Stomach (tissue), 9 donors: ENCODE data around the gene SH3BP5. TPM values are rescaled to one million over a fixed set of nuclear protein-coding genes. Genes with fewer than 3 reads are reported as not detected.
"Not testable (repeated sequence)": the region's sequence is repeated elsewhere in the genome, so short reads cannot be mapped to it uniquely, and the experiment has no call there.

ENCODE experiments used
- DNase-seq, 2 donors: peaks; one replicate each; pipeline versions ENCODE4 v3.0.0 to v3.0.0-alpha.2; 2013 to 2019
- H3K27ac ChIP-seq, 5 donors: fragments of 200-600 bp in 4 of 5; sonication (generic) in 4 of 5; one replicate each; pipeline ENCODE4 v1.5.1; 2013 to 2019; ENCODE audit warnings: mild to moderate bottlenecking in 1 of 5, moderate library complexity in 1 of 5
- H3K27me3 ChIP-seq, 3 donors: fragments of 200-600 bp; sonication (generic); one replicate each; pipeline ENCODE4 v1.5.1; 2017 to 2019; ENCODE audit warnings: mixed run types in 1 of 3
- H3K36me3 ChIP-seq, 4 donors: fragments of 200-600 bp; sonication (generic); 1 replicate in 3 of 4; 2 replicates in 1 of 4; pipeline ENCODE4 v1.5.1; 2016 to 2019
- H3K4me1 ChIP-seq, 4 donors: fragments of 200-600 bp; sonication (generic); one replicate each; pipeline ENCODE4 v1.5.1; 2016 to 2019
- H3K4me3 ChIP-seq, 4 donors: fragments of 200-600 bp; sonication (generic) in 3 of 4; one replicate each; pipeline ENCODE4 v1.5.1; 2016 to 2019; ENCODE audit warnings: mild to moderate bottlenecking in 1 of 4
- H3K9me3 ChIP-seq, 4 donors: fragments of 200-600 bp; sonication (generic); one replicate each; pipeline ENCODE4 v1.5.1; 2016 to 2019
- EP300 ChIP-seq: sonication (generic); formaldehyde crosslinking; IDR thresholded peaks from one replicate; pipeline ENCODE4 v1.6.1; 2017; ENCODE audit warnings: antibody characterized with exemption
- POLR2A ChIP-seq, 4 donors: fragments of 450-650 bp; IDR thresholded peaks; one replicate each; pipeline ENCODE4 v1.6.1; 2016; ENCODE audit warnings: antibody characterized with exemption in 4 of 4, control low read depth in 2 of 4, mild to moderate bottlenecking in 1 of 4, moderate library complexity in 1 of 4
- POLR2AphosphoS5 ChIP-seq, 3 donors: sonication (generic); formaldehyde crosslinking; IDR thresholded peaks; one replicate each; pipeline ENCODE4 v1.6.1; 2016; ENCODE audit warnings: antibody characterized with exemption in 3 of 3
- WGBS, 5 donors: extraction: QIAGEN DNeasy Blood & Tissue Kit in 3 of 5; methylation state at CpG; one replicate each; pipeline versions ENCODE4 v1.1.5 to v1.1.7; 2013 to 2018; 5-methylcytosine and 5-hydroxymethylcytosine counted together
- intact Hi-C: fragments of 100-400 bp; cut with DNase I; formaldehyde crosslinking; loops from one replicate; pipeline ENCODE4 v1.15.1; 2023; ENCODE audit warnings: low total_unique reads
- polyA plus RNA-seq, 3 donors: library from polyadenylated mRNA; stranded (reverse); fragments of 200-250 nt; gene quantifications; one replicate each; pipeline ENCODE4 v1.2.3, GENCODE V29; 2013
- total RNA-seq, 5 donors: library from RNA; depleted of rRNA; stranded (reverse); fragments of >200 nt; gene quantifications; one replicate each; pipeline versions ENCODE4 v1.1.0 to v1.2.3, GENCODE V29; 2014 to 2016
- TF ChIP-seq, protein P1 (sequence below), 7 experiments: fragments of 450-650 bp in 4 of 7; fragments of 200-600 bp in 3 of 7; sonication (generic) in 3 of 7; IDR thresholded peaks; one replicate each; pipeline ENCODE4 v1.5.1; 2016 to 2019; ENCODE audit warnings: antibody characterized with exemption in 7 of 7, control low read depth in 2 of 7, mild to moderate bottlenecking in 1 of 7
- donor health status: healthy with polysubstance abuse.
- donor health status: Bipolar disorder and iron deficiency.
- donor health status: healthy.

SH3BP5 gene
- total and polyA plus RNA-seq, 8 donors, result 1.8 to 43.7 (median 18.9) TPM

- no peaks in the 10 kb centered on the region for H3K4me1 ChIP-seq
- H3K9me3 ChIP-seq, result peaks cover 2 to 10% (median 9%) of the 10 kb centered on the region in 4 donors
- DNase-seq, result no peak
- H3K27ac ChIP-seq, result no peak overlapping the region
- H3K27me3 ChIP-seq, result no peaks in the 10 kb centered on the region
- 68 to 84% (median 83%) methylated on average over 2 of the region's 2 CpGs for WGBS, 5 donors
- H3K36me3 ChIP-seq, result no peaks in the 10 kb centered on the region
- no peak overlapping the region for H3K4me3 ChIP-seq
- intact Hi-C loops, result no loop called here
- TF ChIP-seq POLR2AphosphoS5 (IDR thresholded peaks at IDR 0.05) (no peak), EP300 (no peak), POLR2A (IDR thresholded peaks at IDR 0.05) (no peak)
- TF ChIP-seq, protein P1, sequence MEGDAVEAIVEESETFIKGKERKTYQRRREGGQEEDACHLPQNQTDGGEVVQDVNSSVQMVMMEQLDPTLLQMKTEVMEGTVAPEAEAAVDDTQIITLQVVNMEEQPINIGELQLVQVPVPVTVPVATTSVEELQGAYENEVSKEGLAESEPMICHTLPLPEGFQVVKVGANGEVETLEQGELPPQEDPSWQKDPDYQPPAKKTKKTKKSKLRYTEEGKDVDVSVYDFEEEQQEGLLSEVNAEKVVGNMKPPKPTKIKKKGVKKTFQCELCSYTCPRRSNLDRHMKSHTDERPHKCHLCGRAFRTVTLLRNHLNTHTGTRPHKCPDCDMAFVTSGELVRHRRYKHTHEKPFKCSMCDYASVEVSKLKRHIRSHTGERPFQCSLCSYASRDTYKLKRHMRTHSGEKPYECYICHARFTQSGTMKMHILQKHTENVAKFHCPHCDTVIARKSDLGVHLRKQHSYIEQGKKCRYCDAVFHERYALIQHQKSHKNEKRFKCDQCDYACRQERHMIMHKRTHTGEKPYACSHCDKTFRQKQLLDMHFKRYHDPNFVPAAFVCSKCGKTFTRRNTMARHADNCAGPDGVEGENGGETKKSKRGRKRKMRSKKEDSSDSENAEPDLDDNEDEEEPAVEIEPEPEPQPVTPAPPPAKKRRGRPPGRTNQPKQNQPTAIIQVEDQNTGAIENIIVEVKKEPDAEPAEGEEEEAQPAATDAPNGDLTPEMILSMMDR (IDR thresholded peaks at IDR 0.05), result no peak
These were observed 23.8 kb upstream of the SH3BP5 start for GRCh38 chr3:15356176-15356575.

DNA sequence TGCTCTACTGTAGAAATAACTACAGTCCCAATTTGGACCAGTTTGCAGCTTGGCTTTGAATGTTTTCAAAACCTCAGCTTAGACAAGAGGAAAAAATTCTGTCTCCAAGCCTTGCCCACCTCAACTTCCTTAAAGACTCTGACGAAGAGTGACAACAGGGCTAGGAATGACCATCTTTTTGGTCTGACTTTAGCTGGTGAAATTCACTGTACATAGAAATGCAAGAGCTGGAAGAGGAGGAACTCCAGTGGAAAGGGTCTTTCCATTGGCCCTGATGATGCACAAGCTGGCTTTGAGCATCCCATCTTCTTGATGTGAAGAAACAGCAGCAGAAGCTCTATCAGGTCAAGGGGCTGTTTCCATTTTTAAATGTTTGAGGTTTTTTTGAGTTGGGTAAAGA lies 22.7 kb upstream of the SH3BP5 start:
- H3K4me1 ChIP-seq, result no peaks in the 10 kb centered on the region
- TF ChIP-seq POLR2A (IDR thresholded peaks at IDR 0.05) (no peak), EP300 (no peak), POLR2AphosphoS5 (IDR thresholded peaks at IDR 0.05) (no peak)
- TF ChIP-seq, protein P1 (IDR thresholded peaks at IDR 0.05), result no peak
- DNase-seq, result no peak
- H3K9me3 ChIP-seq, result peaks cover 2 to 16% (median 11%) of the 10 kb centered on the region in 4 donors
- no peak overlapping the region for H3K27ac ChIP-seq
- no peaks in the 10 kb centered on the region for H3K27me3 ChIP-seq
- no peak overlapping the region for H3K4me3 ChIP-seq
- WGBS, 5 donors, result 65 to 90% (median 86%) methylated on average over 1 of the region's 1 CpG
- intact Hi-C loops, result no loop called here
- no peaks in the 10 kb centered on the region for H3K36me3 ChIP-seq

- no peak for DNase-seq
- Histone ChIP-seq H3K4me1 (no peaks in the 10 kb centered on the region), H3K27me3 (no peaks in the 10 kb centered on the region), H3K27ac (no peak overlapping the region), H3K36me3 (no peaks in the 10 kb centered on the region), H3K9me3 (peaks cover 2 to 16% (median 11%) of the 10 kb centered on the region in 4 donors), H3K4me3 (no peak overlapping the region)
- intact Hi-C loops, result no loop called here
- no peak for TF ChIP-seq POLR2AphosphoS5 (IDR thresholded peaks at IDR 0.05)
- TF ChIP-seq, protein P1 (IDR thresholded peaks at IDR 0.05), result no peak
- TF ChIP-seq EP300, result no peak
- no peak for TF ChIP-seq POLR2A (IDR thresholded peaks at IDR 0.05)
- 75 to 94% (median 80%) methylated on average over 6 of the region's 6 CpGs for whole genome bisulfite sequencing, 5 donors
These were observed 22.1 kb upstream of the SH3BP5 start for GRCh38 chr3:15354485-15354884.

DNA sequence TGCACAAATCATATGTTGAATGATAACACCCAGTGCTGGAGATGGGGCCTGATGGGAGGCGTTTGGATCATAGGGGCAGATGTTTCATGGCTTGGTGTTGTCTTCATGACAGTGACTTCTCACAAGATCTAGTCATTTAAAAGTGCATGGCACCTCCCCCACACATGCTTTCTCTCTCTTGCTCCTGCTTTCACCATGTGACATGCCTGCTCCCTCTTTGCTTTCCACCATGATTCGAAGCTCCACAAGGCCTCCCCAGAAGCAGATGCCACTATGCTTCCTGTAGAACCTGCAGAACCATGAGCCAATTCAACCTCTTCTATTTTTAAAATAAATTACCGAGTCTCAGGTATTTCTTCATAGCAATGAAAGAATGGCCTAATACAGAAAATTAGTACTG lies 17.8 kb upstream of the SH3BP5 start:
- Histone ChIP-seq H3K9me3 (peaks cover 2 to 16% (median 11%) of the 10 kb centered on the region in 4 donors), H3K4me1 (no peaks in the 10 kb centered on the region), H3K27ac (no peak overlapping the region), H3K27me3 (no peaks in the 10 kb centered on the region), H3K4me3 (no peak overlapping the region), H3K36me3 (no peaks in the 10 kb centered on the region)
- no peak for DNase-seq
- 89 to 96% (median 92%) methylated on average over 3 of the region's 3 CpGs for WGBS, 5 donors
- intact Hi-C loops, result no loop called here
- TF ChIP-seq POLR2AphosphoS5 (IDR thresholded peaks at IDR 0.05), result no peak
- no peak for TF ChIP-seq EP300
- TF ChIP-seq, protein P1 (IDR thresholded peaks at IDR 0.05), result no peak
- TF ChIP-seq POLR2A (IDR thresholded peaks at IDR 0.05), result no peak

DNA sequence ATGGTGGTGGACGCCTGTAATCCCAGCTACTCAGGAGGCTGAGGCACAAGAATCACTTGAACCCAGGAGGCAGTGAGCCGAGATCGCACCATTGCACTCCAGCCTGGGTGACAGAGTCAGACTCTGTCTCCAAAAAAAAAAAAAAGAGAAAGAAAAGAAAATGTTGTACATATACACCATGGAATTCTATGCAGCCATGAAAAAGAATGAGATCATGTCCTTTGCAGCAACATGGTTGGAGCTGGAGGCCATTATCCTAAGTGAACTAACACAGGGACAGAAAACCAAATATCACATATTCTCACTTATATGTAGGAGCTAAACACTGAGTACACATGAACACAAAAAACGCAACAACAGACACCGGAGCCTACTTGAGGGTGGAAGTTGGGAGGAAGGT lies 17.1 kb upstream of the SH3BP5 start:
- peaks cover 2 to 16% (median 11%) of the 10 kb centered on the region in 4 donors for H3K9me3 ChIP-seq
- DNase-seq, H3K27me3 ChIP-seq, H3K27ac ChIP-seq, H3K36me3 ChIP-seq, intact Hi-C loops, H3K4me3 ChIP-seq, H3K4me1 ChIP-seq: not testable (repeated sequence)
- 91 to 100% (median 98%) methylated on average over 5 of the region's 5 CpGs for WGBS, 5 donors
